Stimulated activated CD8-positive, alpha-beta memory T cell treated with anti-CD3 and anti-CD28 coated beads, Interleukin-7, amount 100 ng/mL, for 48 hours (primary cell): ENCODE data around the gene CFAP61.

Experiments used
- DNase-seq, 2 donors: peaks; one replicate each; pipeline ENCODE4 v3.0.0-alpha.2; 2020; ENCODE audit warnings: low read depth in 1 of 2; ENCODE audit errors: extremely low read depth in 1 of 2

Gene CFAP61

DNA sequence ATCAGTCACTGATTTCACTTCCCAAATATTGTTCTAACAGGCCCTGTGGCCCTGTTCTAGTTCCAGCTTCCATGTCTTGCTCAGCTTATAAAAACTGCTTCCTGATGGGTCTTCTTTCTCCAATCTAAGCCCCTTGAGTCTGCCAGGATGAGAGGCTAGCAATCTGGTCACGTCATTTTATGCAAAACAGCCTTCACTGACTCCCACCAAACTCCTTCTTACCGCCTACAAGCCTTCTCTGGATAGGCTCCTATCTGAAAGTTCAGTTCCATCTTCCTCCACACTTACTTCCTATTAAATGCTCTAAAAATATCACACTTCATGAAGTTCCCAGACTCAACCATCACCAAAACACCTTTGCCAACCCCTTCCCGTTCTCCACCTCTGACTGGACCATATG lies 15.6 kb upstream of the CFAP61 start:
- no peak for DNase-seq

DNA sequence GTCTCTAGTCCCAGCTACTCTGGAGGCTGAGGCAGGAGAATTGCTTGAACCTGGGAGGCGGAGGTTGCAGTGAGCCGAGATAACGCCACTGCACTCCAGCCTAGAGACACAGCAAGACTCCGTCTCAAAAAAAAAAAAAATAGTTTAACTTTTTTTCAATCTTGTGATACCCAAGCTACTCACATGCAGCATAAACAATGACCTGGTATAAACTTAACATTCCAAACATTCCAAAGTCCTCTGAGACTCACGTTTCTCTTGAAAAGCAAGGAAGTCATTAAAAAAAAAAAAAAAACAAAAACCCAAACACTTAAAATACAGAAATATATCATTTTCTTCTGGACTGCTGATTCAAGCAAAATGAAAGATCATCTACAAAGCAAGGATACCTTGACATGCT lies 14.4 kb upstream of the CFAP61 start:
- no peak for DNase-seq

DNA sequence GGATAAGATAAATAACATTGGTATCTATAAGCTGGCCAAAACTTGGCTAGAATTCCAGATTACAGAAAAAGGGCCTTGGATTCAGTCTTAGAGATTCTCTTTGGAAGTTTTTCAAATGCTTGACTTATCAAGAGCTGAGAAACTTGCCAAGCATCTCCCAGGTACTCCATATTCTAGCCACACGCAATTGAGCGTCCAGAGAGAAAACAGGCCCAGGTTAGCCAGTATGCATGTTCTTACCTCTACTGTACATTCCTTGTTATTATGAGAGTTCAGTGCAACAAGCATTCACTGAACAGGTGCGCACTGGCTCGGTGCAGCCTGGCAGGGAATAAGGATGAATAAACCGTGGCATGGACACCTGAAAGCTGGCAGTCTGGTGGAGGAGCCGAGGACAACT lies 13.7 kb upstream of the CFAP61 start:
- DNase-seq, result no peak

DNA sequence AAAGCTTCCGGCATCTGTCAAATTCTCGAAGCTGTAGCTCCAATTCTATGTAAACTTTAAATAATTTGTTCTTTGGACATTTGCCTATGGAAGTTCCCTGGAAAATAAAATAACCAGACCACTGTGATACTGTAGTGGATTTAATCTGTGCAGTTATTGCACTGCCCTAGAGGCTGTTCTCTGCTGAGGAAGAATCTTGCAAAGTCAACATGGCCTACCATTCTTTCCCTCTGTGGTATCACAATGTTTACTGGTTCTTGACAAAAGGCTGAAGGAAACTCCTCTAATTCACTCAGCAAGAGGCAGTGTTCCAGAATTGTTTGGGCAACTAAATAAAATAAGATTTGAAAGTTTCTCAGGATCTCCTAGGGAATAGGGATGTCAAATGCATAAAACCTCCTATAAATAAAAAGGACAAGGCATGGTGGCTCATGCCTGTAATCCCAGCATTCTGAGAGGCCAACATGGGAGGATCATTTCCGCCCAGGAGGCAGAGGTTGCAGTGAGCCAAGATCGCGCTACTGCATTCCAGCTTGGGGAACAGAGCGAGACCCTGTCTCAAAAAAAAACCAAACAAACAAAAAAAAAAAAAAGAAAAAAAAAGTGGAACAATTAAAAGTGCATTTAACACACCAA lies 12.5 kb upstream of the CFAP61 start:
- no peak for DNase-seq

DNA sequence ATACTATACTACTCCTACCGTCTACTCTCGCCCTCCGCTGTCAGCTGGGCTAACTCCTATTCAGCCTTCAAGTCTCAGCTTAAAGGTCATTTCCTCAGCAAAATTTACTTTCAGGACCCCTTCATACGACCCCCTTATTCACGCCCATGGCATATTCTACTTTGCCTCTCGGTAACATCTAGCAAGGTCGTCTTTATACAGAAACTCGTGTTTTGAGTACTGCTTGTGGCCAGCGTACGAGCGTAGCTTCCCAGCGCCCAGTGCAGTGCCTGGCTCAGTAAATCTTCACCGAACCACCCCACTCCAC lies 612 bp upstream of the CFAP61 start:
- no peak for DNase-seq

DNA sequence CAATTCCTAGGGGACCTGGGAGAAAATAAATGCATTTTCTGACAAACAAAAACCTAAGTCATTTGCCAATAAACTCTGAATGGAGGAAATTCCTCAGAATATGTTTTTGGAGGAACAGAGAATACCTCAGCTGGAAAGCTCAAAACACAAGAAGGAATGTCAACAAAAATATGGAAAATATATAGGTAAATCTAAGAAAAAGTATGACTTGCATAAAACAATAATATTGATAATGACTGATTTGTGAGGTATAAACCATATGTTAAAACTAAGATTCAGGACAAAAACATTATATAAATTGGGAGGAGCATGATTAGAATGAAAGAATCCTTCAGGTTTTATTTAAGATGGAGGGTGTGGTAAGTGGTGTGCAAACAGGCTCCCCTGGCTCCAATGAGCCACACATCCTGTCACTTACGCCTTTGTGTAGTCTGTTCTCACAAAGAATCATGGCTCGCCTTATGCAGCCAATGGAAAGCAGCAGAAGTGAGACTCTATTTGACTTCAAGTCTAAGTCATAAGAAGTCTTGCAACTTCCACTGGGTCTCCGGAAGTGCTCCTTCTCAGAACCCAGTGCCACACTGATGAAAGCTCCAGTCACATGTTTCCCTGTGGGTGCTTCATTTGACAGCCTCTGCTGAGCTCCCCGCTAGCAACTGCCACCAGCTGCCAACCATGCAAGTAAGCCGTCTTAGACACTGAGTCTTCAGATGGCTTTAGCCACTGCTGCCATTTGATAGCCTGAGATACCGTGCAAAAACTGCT lies 8.1 kb downstream of the CFAP61 start:
- no peak for DNase-seq

DNA sequence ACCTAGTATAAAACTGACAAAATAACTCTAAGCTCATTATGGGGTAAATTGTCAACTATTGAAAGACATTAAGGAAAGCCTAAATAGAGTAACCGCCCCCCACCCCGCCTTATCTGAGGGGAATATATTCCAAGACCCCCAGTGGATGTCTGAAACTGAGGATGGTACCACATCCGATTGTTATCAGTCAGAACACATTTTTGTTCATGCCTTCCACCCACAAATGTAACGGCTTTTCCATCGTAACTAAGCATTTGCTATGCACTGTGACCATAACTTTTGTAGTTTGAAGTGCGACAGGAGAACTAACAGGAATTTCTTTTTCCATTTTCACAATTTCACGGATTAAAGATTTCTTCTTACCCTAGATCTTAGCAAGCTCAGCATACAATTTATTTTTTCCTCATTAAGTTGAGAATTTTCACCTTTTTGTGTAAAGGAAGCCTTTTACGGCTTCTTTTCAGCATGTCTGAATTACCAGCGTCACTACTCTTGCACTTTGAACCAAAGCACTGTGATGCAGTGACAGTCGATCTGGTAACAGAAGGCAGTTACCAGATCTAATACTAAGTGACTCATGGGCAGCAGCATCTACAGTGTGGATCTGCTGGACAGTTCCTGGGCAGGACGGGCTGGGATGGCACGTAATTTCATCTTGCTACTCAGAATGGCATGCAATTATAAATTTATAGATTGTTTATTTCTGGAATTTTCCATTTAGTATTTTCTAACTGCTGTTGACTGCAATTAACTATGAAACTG lies 11.8 kb downstream of the CFAP61 start:
- no peak for DNase-seq

DNA sequence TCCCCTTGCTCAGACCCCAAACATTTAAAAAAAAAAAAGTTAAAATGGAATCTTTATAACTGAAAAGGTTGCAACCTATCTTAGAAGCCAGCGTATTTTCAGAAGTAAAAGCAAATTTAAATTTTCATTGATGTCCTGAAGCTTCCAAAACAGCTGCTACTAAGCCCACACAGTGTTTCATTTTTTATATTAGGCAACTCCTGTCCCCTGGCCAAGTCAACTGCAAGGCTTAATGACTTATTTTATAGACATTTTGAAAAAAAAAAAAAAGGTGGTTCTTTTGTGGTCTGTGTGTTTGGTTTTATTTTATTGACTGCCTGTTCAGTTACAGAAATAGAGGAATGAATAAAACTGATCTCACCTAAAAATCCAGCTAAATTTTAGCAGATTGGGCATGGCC lies 13.0 kb downstream of the CFAP61 start:
- no peak for DNase-seq

DNA sequence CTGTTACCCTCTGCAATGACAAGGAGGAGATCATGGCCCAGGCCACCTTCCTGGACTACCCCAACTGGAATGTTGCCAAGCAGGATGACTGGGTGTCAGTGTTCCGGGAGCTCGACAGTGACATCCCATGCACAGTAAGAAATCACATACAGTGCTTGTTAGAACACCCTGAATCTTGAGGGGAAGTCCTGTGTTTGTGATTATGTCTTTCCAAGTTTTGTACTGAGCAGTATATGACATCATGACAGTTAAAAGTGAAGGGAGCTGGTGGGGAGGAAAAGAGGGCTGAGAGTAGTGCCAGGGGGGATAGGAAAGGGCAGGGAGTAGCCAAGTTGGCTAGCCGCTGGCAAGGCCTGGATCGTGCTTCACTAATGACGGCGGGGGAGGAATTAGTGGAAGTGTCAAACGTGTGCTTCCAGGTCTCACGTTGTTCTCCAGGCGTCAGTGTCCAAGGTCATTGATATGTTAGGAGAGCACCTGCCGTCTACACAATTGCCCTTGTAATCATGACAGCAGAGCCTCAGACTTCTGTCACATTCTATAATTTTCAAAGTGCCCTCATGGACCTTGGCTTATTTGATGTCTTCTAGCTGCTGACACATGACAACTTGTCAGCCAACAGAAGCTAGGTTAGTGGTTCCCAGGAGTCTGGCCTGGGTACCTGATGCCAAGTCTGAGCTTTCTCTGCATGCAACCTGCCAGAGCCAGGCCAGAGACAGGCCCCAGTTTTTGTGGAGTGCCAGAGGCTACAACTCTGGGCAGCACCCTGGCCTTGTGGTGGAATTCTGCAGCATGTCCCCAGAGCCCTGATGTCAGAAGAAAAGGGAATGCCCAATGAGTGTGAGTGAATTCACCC lies 18.8 kb downstream of the CFAP61 start:
- no peak for DNase-seq

DNA sequence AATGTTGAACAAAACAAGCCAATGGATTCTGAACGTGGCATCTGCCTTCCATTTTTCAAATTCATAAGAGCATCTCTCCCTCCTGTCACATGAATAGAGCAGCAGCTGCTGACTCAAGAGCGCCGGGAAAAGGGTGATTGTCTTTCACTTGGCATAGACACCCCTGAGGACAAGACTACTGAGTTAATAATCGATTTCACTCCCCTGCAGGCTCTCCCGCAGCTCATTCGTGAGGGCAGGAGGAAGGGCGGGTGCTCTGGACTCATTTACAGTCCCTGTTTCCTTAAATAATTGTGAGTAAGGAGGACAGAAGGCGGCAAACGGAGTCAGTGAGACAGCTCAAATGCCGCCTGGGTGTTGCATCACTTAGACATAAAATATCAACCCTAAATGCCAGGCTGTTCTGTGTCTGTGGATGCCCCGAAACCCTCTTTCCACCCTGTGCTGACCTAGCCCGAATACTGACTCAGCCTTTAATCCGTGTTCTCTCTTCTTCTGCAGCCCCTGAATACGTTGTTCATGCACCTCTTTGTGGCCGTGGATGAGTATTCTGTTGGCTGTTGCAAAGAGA lies 21.6 kb downstream of the CFAP61 start:
- DNase-seq, result no peak

DNA sequence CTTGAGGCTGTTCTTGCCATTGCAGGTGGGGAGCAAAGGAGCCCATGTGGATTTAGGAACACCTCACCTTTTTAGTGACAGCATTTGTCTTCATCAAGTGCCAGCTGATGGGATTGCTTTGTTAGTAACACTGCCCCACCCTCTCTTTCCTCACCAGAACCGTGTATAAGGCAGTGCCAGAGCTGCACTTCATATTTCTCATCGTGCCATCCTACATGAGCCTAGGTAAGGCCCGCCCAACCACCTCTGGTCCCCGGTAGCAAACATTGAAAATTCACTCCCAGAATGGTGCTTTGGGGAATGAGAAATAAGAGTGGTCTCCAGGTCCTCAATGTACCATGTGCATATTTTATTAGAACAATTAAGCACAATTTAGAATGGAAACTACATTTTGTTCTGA lies 22.7 kb downstream of the CFAP61 start:
- DNase-seq, result no peak

DNA sequence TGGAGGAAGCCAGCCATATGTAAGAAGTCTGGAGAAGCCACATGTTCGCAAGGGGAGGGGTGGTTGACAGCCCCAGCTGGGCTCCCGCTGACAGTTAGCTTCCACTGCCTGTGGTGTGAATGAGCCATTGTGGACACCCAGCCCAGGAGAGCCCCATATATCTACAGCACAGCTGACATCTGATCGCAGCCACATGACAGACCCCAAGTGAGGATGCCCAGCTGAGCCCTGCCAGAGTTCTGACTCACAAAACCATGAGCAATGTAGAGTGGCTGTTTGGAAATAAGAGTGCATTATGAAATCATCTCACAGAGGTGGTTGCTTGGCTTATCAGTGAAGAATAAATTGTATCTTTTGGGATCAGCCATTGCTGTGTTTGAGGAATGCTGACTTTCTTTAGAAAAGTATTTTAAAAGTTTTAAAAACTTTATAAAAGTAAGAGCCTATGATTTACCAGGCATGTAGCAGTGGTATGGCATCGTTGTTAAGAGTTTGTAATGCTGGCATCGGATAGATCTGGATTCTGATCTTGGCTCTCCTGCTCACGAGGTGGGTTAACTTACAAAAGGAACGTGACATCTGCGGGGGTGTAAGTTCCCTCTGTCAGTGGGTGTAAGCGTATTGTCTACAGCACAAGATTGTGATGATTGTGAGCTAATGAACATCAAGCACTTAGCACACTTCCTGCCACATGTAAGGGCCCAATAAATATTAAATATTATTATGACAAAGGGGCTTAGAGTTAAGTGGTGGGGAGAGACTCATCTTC lies 24.1 kb downstream of the CFAP61 start:
- DNase-seq, result no peak

DNA sequence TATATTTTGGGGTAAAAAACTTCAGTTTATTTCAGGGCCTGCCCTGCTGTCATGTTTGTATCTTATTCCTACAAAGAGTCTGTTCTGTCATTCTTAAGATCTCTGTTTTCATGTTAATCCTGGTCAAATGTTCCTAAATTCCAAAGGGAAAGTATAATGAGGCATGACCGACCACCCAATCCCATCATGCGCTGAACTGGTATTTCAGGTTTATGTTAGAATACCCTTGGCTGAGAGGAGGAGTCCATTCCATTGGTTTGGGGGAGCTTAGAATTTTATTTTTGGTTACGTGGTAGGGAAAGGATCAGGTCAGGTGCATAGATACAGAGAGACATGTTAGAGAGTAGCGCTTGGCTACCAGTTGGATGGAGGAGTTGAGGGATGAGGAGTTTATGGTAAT lies 25.7 kb downstream of the CFAP61 start:
- DNase-seq, result no peak

DNA sequence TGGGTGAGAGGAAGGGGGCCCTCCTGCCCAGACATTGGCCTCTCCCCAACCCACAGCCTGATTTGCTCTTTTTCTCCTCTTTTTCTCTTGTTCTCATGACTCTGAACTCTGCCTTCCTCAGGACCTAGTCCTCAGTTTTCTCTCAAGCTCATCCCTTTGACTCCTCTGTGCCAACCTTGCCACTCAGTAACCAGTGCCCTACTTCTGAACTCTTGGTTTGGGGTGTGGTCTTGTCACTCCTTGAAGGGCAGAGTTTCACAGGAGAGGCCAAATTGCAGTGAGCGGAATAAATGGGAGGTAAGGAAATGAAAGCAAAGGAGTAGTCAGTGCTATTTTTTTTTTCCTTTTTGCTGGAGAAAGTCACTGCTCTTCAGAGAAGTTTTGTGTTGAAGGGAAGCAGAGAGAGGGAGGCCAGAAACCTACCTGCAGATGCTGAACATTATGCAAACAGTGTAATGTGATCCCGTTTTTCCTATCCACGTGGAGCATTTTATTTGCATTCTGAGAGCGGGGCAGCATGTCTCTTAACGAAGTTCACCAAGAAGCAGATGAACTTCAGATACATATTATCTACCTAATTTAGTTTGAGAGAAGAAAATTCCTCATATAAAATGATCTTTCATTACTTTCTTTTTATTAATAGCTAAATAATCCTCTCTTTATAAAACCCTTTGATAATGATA lies 26.9 kb downstream of the CFAP61 start:
- no peak for DNase-seq

DNA sequence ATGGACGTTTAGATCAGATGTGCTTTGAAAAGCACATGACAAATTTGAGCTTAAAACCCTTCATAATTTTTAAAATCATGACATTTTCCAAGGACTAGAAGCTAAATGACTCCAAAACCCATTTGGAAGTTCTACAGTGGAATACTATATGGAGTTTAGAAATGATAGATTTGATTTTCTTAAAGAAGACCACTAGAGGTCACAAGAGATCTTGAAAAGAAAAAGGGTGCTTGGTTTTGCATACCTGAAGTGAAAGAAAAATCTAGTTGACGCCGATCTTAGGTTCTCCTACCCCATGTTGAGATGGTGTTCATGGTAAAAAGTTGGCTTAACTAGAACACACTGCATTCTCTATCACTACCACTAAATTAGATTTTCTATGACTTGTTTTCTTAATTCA lies 31.5 kb downstream of the CFAP61 start:
- DNase-seq, result no peak

DNA sequence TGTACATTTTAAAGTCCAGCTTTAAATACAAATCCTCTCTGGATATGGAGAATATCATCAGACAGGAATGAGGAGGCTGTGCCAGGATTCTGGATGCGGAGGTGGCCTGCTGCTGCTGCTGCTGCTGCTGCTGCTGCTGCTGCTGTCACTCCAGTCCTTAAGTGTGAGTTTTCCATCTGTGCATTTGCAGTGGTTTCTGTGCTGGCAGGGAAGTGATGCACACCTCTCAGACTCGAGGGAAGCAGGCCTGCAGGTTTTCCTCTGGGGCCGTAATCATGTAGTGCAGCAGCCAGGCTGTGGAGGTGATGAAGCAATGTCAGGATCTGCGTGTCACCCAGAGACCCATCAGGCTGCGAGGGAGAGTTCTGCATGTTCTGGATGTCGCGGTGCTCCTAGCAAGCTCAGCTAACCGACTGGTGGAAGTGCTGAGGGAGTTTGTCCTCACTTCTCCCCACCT lies 32.0 kb downstream of the CFAP61 start:
- no peak for DNase-seq

DNA sequence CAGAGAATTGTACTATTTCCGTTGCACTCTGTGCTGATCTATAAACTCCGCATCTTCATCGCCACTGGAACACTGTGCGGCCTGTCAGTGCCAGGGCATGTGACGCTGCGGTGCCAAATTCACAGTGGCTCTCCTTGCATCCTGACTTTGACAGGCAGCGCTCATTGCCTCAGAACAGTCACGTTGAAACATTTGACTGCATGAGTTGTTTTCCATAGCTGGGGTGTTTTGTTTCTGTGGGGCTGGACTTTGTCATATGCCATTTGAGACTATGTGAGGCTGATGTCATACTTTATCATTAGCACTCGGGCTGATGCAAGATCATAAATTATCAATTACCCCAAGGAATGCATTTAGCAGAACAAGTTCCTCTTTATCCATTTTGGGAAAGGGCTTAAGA lies 32.7 kb downstream of the CFAP61 start:
- DNase-seq, result no peak

DNA sequence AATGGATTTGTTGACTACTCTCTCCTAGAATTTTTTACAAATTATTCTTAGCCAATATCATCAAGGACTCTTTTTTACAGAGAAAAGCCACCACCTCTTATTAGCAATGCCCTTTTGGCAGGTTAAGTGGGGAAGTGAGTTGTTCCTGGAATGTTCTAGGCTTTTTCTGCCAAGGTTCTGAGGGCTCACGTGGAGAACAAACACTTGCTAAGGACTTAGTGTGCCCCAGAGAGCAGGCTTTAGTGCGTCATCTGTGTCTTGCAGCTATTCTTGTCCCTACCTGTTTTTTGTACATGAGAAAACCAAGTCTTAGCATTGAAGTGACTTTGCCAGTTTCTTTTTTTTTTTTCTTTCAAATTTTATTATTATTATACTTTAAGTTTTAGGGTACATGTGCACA lies 33.5 kb downstream of the CFAP61 start:
- DNase-seq, result no peak

DNA sequence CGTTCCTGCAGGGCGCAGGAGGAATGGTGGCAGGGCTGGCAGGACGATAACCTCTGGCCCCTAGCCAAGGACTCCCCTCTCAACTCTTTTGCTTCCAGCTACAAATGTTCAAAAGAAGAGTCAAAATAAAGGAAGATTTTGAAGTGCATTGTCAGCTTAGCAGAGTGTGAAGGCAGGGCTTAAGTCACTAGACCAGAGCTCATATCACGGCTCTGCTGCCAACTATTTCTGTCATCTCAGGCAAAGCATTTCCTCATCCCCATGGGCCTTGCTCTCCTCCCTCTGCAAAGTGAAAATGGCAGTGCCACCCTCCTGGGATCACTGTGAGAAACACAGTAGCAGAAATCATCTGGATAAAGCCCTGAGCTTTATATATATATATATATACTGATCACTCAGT lies 36.7 kb downstream of the CFAP61 start:
- no peak for DNase-seq

DNA sequence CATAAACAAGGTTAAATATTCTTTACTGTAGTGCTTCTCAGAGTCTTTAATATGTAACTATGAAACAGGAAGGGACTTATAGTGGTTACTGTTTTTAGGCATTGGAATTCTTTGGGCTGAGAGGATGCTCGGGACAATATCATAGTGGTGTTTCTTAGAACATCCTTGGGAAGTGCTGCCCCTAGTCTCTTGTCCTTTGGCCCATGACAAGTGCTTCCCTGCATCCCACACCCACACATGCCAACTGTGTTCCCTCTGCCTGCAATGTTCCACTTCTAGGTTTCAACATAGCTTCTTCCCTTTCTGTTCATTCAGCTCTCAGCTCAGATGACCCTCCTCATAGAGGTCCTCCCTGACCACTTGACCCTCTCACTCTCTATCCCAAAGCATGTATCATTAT lies 37.6 kb downstream of the CFAP61 start:
- DNase-seq, result no peak
